Cardiac muscle cell (in vitro differentiated cells and primary cell): ENCODE data around the gene OOSP3. TPM values are rescaled to one million over a fixed set of nuclear protein-coding genes. Genes with fewer than 3 reads are reported as not detected.

Experiments used
- DNase-seq, 2 donors: peaks; one replicate each; pipeline versions ENCODE4 v3.0.0 to v3.0.0-alpha.2; 2010 to 2017; ENCODE audit warnings: low read depth in 1 of 2, low spot score in 1 of 2
- H3K27ac ChIP-seq: fragments of 200-600 bp; sonication (generic); 2 replicates; pipeline ENCODE4 v1.5.1; 2016
- H3K27me3 ChIP-seq: fragments of 200-600 bp; sonication (generic); 2 replicates; pipeline ENCODE4 v1.6.0; 2016; ENCODE audit warnings: control low read depth
- H3K36me3 ChIP-seq: fragments of 200-600 bp; sonication (generic); 2 replicates; pipeline ENCODE4 v1.5.1; 2016; ENCODE audit warnings: control low read depth
- H3K4me1 ChIP-seq: fragments of 200-600 bp; sonication (generic); 2 replicates; pipeline ENCODE4 v1.8.1; 2017; ENCODE audit warnings: low read depth, mild to moderate bottlenecking, mixed run types
- H3K4me3 ChIP-seq: fragments of 200-600 bp; sonication (generic); 2 replicates; pipeline ENCODE4 v1.5.1; 2016; ENCODE audit warnings: mild to moderate bottlenecking
- H3K9me3 ChIP-seq: fragments of 200-600 bp; sonication (generic); 2 replicates; pipeline ENCODE4 v1.5.1; 2017; ENCODE audit warnings: low read depth, mild to moderate bottlenecking, control low read depth
- CTCF ChIP-seq: IDR thresholded peaks from 2 replicates; pipeline ENCODE4 v1.5.1; 2012; ENCODE audit warnings: low read depth, mild to moderate bottlenecking, low read length
- polyA plus RNA-seq: library from polyadenylated mRNA; unstranded; fragments of >200 nt; fragmentation: Nextera tagmentation; extraction: Ambion mirVana; gene quantifications from 2 replicates; pipeline ENCODE4 v1.2.1, GENCODE V29; 2016
- total RNA-seq: library from RNA; depleted of rRNA; stranded (reverse); fragments of >200 nt; gene quantifications from 2 replicates; pipeline ENCODE4 v1.2.3, GENCODE V29; 2016

OOSP3 gene
- total and polyA plus RNA-seq, 2 experiments from 2014 or later, result not detected

GRCh38 chr11:59938132-59938531, 59.5 kb downstream of the OOSP3 start, which contains the start of gene OOSP1:
OOSP1 (plus strand) TSS chr11:59938432; CDS start chr11:59938455, 23 bp downstream.
- no peak for DNase-seq
- no peak within 1 kb of the TSS for H3K27ac ChIP-seq
- no peaks in the 10 kb centered on the region for H3K4me1 ChIP-seq
- H3K36me3 ChIP-seq, result no peaks in the 10 kb centered on the region
- no peaks in the 10 kb centered on the region for H3K27me3 ChIP-seq
- no peaks in the 10 kb centered on the region for H3K9me3 ChIP-seq
- TF ChIP-seq CTCF, result no peak
- no peak within 1 kb of the TSS for H3K4me3 ChIP-seq

GRCh38 chr11:59938718-59939117, 60.1 kb downstream of the OOSP3 start:
- Histone ChIP-seq H3K36me3 (no peaks in the 10 kb centered on the region), H3K27ac (no peak overlapping the region), H3K27me3 (no peaks in the 10 kb centered on the region), H3K4me1 (no peaks in the 10 kb centered on the region), H3K9me3 (no peaks in the 10 kb centered on the region), H3K4me3 (no peak overlapping the region)
- TF ChIP-seq CTCF, result no peak
- no peak for DNase-seq

GRCh38 chr11:59939482-59939881, 60.9 kb downstream of the OOSP3 start:
- Histone ChIP-seq H3K36me3 (no peaks in the 10 kb centered on the region), H3K4me1 (peaks cover 3% of the 10 kb centered on the region), H3K27me3 (no peaks in the 10 kb centered on the region), H3K4me3 (no peak overlapping the region), H3K27ac (no peak overlapping the region), H3K9me3 (no peaks in the 10 kb centered on the region)
- no peak for DNase-seq
- TF ChIP-seq CTCF, result no peak

- Histone ChIP-seq H3K9me3 (no peaks in the 10 kb centered on the region), H3K4me3 (no peak overlapping the region)
- no peak for DNase-seq
Measured at GRCh38 chr11:59941091-59941490, 62.5 kb downstream of the OOSP3 start.

GRCh38 chr11:59943997-59944714, 65.6 kb downstream of the OOSP3 start:
- H3K27me3 ChIP-seq, result no peaks in the 10 kb centered on the region
- TF ChIP-seq CTCF, result no peak
- no peaks in the 10 kb centered on the region for H3K9me3 ChIP-seq
- peaks cover 12% of the 10 kb centered on the region for H3K4me1 ChIP-seq
- H3K36me3 ChIP-seq, result no peaks in the 10 kb centered on the region
- peak overlapping the region; percentile 87 for H3K27ac ChIP-seq
- DNase-seq, result no peak
- H3K4me3 ChIP-seq, result no peak overlapping the region

More at GRCh38 chr11:59941091-59941490, 62.5 kb downstream of the OOSP3 start:
- no peaks in the 10 kb centered on the region for H3K27me3 ChIP-seq
- H3K4me1 ChIP-seq, result peaks cover 12% of the 10 kb centered on the region
- H3K36me3 ChIP-seq, result no peaks in the 10 kb centered on the region
- H3K27ac ChIP-seq, result no peak overlapping the region
- TF ChIP-seq CTCF, result no peak
